HG03520 (cell line): ENCODE measurements around the gene GSE1.

ENCODE experiments used
- ATAC-seq: cut with Tn5 transposase; IDR thresholded peaks from one replicate; pipeline ENCODE4 v1.9.1; 2021; ENCODE audit warnings: mild to moderate bottlenecking, moderate library complexity; ENCODE audit not compliant: unreplicated experiment

GSE1 gene

DNA sequence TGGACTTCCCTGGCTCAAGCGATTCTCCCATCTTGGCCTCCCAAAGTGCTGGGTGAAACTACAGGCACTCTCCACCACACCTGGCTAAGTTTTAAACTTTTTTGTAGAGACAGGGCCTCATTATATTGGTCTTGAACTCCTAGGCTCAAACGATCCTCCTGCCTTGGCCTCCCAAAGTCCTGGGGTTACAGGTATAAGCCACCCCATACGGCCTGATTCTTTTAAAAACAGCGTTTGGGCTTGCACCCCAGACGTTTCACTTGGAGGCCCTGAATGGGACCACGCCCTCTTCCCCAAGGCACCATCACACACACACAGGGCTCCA is 105.0 kb downstream of the GSE1 start:
- no peak for ATAC-seq

DNA sequence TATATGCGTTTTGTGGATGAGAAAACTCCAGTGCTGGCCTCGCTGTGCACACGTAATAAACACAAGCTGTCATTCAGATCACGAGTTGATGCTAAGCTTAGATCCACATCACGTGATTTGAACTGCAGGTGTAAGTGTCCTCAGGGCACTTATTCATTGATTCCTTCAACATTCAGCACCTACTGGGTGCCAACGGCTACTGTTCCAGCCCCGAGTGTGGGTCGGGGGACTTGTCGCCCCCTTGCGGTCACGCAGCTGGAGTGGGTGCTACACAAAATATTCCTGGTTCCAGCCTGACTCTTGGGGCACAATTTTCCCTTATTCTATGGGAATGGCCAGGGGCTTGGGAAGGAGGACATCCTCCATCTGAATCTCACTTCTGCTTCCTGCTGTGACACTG is 105.6 kb downstream of the GSE1 start:
- ATAC-seq: no peak

DNA sequence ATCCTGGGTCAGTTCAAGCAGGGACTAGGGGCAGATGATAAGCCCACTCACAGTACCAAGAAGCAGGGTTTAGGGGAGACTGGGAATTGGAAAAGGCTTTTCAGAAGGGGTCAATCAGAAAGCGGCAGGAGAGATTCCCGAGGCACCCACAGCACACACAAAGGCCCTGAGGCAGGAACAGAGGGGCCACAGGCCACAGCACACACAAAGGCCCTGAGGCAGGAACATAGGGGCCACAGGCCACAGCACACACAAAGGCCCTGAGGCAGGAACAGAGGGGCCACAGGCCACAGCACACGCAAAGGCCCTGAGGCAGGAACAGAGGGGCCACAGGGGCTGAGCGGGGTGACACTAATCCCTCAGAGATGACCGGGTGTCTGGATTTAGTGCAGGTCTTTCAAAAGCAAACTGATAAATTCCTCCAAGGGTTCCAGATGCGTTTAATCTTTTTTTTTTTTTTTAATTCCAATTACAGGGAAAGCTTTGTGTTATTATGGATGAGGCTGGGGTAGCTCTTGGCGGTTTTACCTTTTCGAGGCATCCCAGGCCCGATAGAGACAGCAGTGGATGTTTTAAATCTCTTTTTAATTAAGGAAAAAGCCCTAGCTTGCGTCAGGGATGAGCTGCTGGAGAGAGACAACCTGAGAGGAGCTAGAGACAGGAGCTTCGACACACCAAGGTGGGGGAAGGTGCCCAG is 106.6 kb downstream of the GSE1 start:
- no peak for ATAC-seq

DNA sequence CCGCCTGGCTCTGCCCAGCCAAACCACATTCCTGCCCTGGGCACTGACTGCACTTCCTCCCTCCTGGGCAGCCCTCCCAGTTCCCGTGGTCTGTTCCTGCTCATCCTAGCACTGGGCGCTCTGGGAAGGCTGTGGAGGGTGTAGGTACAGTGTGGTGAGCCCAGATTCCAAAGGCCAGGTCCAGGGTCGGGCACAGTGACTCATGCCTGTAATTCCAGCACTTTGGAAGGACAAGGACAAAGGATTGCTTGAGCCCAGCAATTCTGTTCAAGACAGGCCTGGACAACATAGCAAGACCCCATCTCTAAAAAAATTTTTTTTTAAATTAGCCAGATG is 107.1 kb downstream of the GSE1 start:
- ATAC-seq: no peak

DNA sequence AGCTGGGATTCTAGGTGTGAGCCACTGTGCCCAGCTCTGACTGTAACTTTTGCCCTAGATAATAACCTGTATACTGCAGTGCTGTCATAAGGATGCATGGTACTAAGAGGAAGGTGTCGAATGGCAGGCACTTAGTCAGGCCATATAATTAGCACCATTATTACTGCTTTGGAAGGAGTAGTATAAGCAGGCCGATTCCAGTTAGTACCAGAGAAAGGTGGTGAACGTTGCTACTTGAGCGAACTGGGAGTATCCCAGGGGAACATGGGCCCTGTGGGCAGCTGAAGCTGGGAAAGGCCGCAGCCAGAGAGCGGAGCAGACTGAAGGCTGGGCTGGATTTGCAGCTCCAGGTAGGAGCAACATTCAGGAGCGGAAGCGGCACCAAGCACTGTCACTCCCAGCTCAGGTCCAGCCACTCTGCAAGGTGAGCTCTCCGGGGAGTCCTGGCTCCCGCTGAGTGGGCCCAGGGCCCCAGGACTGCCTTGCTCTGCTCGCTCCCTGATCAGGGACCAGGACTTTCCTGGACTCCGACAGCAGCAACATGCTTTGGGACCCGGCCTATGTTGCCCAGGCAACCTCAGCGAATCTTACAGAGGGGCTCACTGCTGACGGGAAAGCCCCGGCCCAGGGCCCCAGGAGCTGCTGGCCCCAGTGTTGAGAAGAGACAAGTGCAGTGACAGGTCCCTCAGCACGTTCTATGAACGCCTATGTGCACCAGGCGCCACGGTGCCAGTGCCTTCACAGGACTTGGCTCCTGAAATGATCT is 109.2 kb downstream of the GSE1 start:
- no peak for ATAC-seq

DNA sequence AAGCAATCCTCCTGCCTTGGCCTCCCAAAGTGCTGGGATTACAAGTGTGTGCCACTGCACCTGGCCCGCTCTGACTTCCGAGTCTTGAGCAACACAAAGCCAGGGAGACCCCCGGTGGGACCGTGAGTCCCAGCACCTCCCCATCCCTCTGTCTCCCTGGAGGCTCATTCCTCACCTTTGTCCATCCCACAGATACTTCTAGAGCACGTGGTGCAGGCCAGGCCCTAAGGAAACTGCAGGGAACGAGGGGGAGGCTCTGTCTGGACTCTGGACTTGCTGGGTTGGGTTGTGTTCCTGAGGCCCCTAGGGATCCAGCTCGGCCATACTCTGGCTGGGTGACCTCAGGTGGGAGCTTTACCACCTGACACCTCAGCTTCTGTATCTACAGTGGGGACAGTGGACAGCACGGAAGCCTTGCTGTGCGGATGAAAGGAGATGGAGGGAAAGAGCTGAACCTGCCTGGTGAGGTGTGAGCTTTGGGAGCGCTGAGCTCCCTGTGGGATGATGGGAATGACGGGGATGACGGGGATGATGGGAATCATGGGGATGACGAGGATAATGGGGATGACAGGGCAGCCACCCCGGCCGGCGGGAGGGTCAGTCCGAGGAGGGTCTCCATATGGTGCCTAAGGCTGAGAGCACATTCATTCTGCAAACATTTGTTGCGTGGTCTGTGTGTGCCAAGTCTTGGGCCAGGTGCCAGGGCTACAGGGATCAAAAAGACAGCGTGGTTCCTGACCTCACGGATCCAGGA is 111.2 kb downstream of the GSE1 start:
- no peak for ATAC-seq

DNA sequence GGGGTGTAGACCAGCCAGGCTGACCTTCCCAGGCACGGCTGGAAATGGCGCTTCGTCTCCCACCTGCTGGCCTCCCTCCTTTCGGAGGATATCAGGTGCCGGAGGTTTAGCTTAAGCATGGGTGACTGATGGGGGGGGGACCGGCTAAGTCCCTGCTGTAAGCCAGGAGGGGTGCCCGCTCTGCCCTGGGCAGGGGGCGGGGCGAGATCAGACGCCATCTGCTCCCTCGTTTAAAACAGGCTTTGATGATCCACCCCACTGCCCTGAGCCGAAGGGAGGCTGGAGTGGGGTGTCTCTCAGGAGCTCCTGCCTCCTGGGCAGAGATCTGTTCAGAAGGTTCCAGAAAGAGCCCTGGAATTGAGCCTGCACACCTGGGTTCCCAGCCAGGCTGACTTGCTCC is 111.8 kb downstream of the GSE1 start:
- no peak for ATAC-seq
